ENCODE results near the gene ARSB. TPM values are rescaled to one million over a fixed set of nuclear protein-coding genes. Genes with fewer than 3 reads are reported as not detected.

The ARSB gene
- total and polyA plus RNA-seq, 2 donors (not counting 1 experiment from before 2014, with no cell fraction given): 10.1 to 27.7 TPM

DNA sequence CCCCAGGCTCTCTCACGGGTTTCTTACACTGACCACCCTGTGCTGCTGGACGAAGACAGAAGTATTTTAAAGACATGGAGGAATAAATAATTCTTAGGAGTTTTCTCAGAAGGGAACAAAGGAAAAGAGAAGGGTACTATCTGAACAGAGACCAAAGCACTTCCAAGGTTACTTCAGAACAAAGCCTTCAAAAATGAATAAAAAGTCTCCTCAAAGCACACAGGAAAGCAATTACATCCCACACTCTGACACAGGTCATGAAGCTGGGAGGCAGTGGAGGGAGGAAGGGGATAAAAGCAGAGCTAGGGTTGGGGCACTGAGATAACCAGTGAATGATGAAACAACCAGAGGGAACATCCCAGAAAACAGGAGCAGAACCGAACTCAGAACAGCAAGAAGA is 151.8 kb downstream of the ARSB start:
- Histone ChIP-seq H4K20me1 (ENCODE audit: control insufficient read depth, extremely low read depth, insufficient read depth, low read length) (no peaks in the 10 kb centered on the region), H3K36me3 (ENCODE audit: control insufficient read depth, insufficient read depth, low read length) (no peaks in the 10 kb centered on the region), H3K4me2 (ENCODE audit: extremely low read depth, insufficient read depth, low read length) (no peak overlapping the region), H3K27ac (ENCODE audit: insufficient read depth, low read length) (no peak overlapping the region), H3K27me3 (ENCODE audit: control insufficient read depth, insufficient read depth, low read length) (no peaks in the 10 kb centered on the region), H3K4me1 (ENCODE audit: control insufficient read depth, extremely low read depth, insufficient read depth, low read length) (no peaks in the 10 kb centered on the region), H3K79me2 (ENCODE audit: control insufficient read depth, insufficient read depth, low read length) (no peaks in the 10 kb centered on the region), H3K4me3 (replicated peaks in 1 of 4; ENCODE audit: control extremely low read depth in 1 of 4, insufficient read depth in 1 of 4, low read depth in 3 of 4, low read length in 4 of 4) (no peak overlapping the region), H3K9ac (ENCODE audit: insufficient read depth, low read length) (no peak overlapping the region), H3K9me3 (ENCODE audit: control insufficient read depth, insufficient read depth, low read depth, low read length) (no peaks in the 10 kb centered on the region), H2AFZ (ENCODE audit: low read length) (no peak overlapping the region)
- TF ChIP-seq, protein P1, sequence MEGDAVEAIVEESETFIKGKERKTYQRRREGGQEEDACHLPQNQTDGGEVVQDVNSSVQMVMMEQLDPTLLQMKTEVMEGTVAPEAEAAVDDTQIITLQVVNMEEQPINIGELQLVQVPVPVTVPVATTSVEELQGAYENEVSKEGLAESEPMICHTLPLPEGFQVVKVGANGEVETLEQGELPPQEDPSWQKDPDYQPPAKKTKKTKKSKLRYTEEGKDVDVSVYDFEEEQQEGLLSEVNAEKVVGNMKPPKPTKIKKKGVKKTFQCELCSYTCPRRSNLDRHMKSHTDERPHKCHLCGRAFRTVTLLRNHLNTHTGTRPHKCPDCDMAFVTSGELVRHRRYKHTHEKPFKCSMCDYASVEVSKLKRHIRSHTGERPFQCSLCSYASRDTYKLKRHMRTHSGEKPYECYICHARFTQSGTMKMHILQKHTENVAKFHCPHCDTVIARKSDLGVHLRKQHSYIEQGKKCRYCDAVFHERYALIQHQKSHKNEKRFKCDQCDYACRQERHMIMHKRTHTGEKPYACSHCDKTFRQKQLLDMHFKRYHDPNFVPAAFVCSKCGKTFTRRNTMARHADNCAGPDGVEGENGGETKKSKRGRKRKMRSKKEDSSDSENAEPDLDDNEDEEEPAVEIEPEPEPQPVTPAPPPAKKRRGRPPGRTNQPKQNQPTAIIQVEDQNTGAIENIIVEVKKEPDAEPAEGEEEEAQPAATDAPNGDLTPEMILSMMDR (conservative IDR thresholded peaks at IDR 0.05 in 1 of 2, IDR thresholded peaks at IDR 0.05 in 1 of 2; ENCODE audit: low read depth in 1 of 2, low read length in 2 of 2): no peak
- TF ChIP-seq EZH2 (IDR thresholded peaks at IDR 0.05; ENCODE audit: low read length, missing control alignments): no peak
- DNase-seq (ENCODE audit: low read depth in 2 of 2): no peak

DNA sequence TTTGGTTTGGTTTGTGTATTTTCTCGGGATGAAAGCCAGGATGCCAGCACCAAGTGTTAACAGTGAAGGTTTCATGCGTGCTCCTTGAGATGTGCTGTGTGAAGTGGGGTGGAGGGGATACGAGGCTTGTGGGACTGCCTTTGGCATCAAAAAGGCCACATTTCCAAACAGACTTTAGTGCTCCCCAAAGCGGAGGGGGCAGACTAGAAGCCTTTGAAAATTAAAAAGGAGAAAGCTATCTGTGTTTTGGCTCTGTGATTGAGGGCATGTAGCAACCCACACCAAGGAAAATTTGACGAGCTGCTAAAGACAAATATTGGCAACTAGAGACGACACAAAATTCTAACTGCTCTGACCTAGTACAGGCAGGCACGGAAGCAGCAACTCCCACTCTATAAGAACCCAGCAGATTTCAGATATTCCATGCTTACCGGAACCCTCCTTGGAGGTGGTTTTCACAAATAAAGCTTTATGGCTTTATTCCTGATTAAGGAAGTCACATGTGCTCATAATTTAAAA is 154.5 kb downstream of the ARSB start:
- DNase-seq (ENCODE audit: low read depth in 2 of 2): no peak
- Histone ChIP-seq H4K20me1 (ENCODE audit: control insufficient read depth, extremely low read depth, insufficient read depth, low read length) (no peaks in the 10 kb centered on the region), H3K36me3 (ENCODE audit: control insufficient read depth, insufficient read depth, low read length) (no peaks in the 10 kb centered on the region), H3K9me3 (ENCODE audit: control insufficient read depth, insufficient read depth, low read depth, low read length) (no peaks in the 10 kb centered on the region), H3K27me3 (ENCODE audit: control insufficient read depth, insufficient read depth, low read length) (no peaks in the 10 kb centered on the region), H3K79me2 (ENCODE audit: control insufficient read depth, insufficient read depth, low read length) (no peaks in the 10 kb centered on the region), H3K9ac (ENCODE audit: insufficient read depth, low read length) (no peak overlapping the region), H3K4me2 (ENCODE audit: extremely low read depth, insufficient read depth, low read length) (peak overlapping the region; percentile 11), H2AFZ (ENCODE audit: low read length) (peak overlapping the region; percentile 34), H3K4me3 (replicated peaks in 1 of 4; ENCODE audit: control extremely low read depth in 1 of 4, insufficient read depth in 1 of 4, low read depth in 3 of 4, low read length in 4 of 4) (no peak overlapping the region), H3K4me1 (ENCODE audit: control insufficient read depth, extremely low read depth, insufficient read depth, low read length) (no peaks in the 10 kb centered on the region), H3K27ac (ENCODE audit: insufficient read depth, low read length) (no peak overlapping the region)
- TF ChIP-seq, protein P1 (conservative IDR thresholded peaks at IDR 0.05 in 1 of 2, IDR thresholded peaks at IDR 0.05 in 1 of 2; ENCODE audit: low read depth in 1 of 2, low read length in 2 of 2): no peak
- no peak for TF ChIP-seq EZH2 (IDR thresholded peaks at IDR 0.05; ENCODE audit: low read length, missing control alignments)

GRCh38 chr5:78829811-78830527 is 155.1 kb downstream of the ARSB start:
- Histone ChIP-seq H3K4me1 (ENCODE audit: control insufficient read depth, extremely low read depth, insufficient read depth, low read length) (no peaks in the 10 kb centered on the region), H4K20me1 (ENCODE audit: control insufficient read depth, extremely low read depth, insufficient read depth, low read length) (no peaks in the 10 kb centered on the region), H3K9me3 (ENCODE audit: control insufficient read depth, insufficient read depth, low read depth, low read length) (no peaks in the 10 kb centered on the region), H3K79me2 (ENCODE audit: control insufficient read depth, insufficient read depth, low read length) (no peaks in the 10 kb centered on the region), H3K9ac (ENCODE audit: insufficient read depth, low read length) (no peak overlapping the region), H2AFZ (ENCODE audit: low read length) (no peak overlapping the region), H3K27ac (ENCODE audit: insufficient read depth, low read length) (no peak overlapping the region), H3K36me3 (ENCODE audit: control insufficient read depth, insufficient read depth, low read length) (no peaks in the 10 kb centered on the region), H3K27me3 (ENCODE audit: control insufficient read depth, insufficient read depth, low read length) (no peaks in the 10 kb centered on the region), H3K4me3 (replicated peaks in 1 of 4; ENCODE audit: control extremely low read depth in 1 of 4, insufficient read depth in 1 of 4, low read depth in 3 of 4, low read length in 4 of 4) (no peak overlapping the region), H3K4me2 (ENCODE audit: extremely low read depth, insufficient read depth, low read length) (peak overlapping the region; percentile 11)
- no peak for TF ChIP-seq EZH2 (IDR thresholded peaks at IDR 0.05; ENCODE audit: low read length, missing control alignments)
- TF ChIP-seq, protein P1 (conservative IDR thresholded peaks at IDR 0.05 in 1 of 2, IDR thresholded peaks at IDR 0.05 in 1 of 2; ENCODE audit: low read depth in 1 of 2, low read length in 2 of 2): no peak
- DNase-seq (ENCODE audit: low read depth in 2 of 2): peak; percentile 31 to 80
